ENCODE measurements around the gene DNTTIP2. TPM values are rescaled to one million over a fixed set of nuclear protein-coding genes. Genes with fewer than 3 reads are reported as not detected.

Gene DNTTIP2
- total and polyA plus RNA-seq, 8 donors, result 8.7 to 107 (median 45.6) TPM

- Histone ChIP-seq H3K36me3 (no peaks in the 10 kb centered on the region), H3K4me1 (peaks cover 0 to 13% (median 6%) of the 10 kb centered on the region in 4 donors), H3K4me3 (no peak overlapping the region), H3K9me3 (no peaks in the 10 kb centered on the region), H3K27me3 (no peaks in the 10 kb centered on the region), H3K27ac (no peak overlapping the region)
- TF ChIP-seq POLR2A (IDR thresholded peaks at IDR 0.05) (no peak), POLR2AphosphoS5 (IDR thresholded peaks at IDR 0.05) (no peak), EP300 (IDR thresholded peaks at IDR 0.05) (no peak)
- TF ChIP-seq, protein P1, sequence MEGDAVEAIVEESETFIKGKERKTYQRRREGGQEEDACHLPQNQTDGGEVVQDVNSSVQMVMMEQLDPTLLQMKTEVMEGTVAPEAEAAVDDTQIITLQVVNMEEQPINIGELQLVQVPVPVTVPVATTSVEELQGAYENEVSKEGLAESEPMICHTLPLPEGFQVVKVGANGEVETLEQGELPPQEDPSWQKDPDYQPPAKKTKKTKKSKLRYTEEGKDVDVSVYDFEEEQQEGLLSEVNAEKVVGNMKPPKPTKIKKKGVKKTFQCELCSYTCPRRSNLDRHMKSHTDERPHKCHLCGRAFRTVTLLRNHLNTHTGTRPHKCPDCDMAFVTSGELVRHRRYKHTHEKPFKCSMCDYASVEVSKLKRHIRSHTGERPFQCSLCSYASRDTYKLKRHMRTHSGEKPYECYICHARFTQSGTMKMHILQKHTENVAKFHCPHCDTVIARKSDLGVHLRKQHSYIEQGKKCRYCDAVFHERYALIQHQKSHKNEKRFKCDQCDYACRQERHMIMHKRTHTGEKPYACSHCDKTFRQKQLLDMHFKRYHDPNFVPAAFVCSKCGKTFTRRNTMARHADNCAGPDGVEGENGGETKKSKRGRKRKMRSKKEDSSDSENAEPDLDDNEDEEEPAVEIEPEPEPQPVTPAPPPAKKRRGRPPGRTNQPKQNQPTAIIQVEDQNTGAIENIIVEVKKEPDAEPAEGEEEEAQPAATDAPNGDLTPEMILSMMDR (IDR thresholded peaks at IDR 0.05), result no peak
- DNase-seq, result no peak
- 74 to 80% (median 78%) methylated on average over 10 of the region's 10 CpGs for WGBS, 5 donors
- intact Hi-C loops (cut with DNase I; ENCODE audit: low total_unique reads), result no loop called here
Observed at GRCh38 chr1:93820554-93821422, 58.2 kb downstream of the DNTTIP2 start.

- Histone ChIP-seq H3K27ac (no peak overlapping the region), H3K4me1 (peaks cover 0 to 22% (median 9%) of the 10 kb centered on the region in 4 donors), H3K36me3 (no peaks in the 10 kb centered on the region), H3K4me3 (no peak overlapping the region), H3K27me3 (no peaks in the 10 kb centered on the region), H3K9me3 (no peaks in the 10 kb centered on the region)
- TF ChIP-seq, protein P1 (IDR thresholded peaks at IDR 0.05), result no peak
- no peak for TF ChIP-seq EP300 (IDR thresholded peaks at IDR 0.05)
- intact Hi-C loops (cut with DNase I; ENCODE audit: low total_unique reads), result loop anchor here (10.0 kb wide), 1 partner anchor 384 kb away; no protein-coding TSS in a partner anchor
- DNase-seq, result no peak
Observed at GRCh38 chr1:93818570-93818959, 60.4 kb downstream of the DNTTIP2 start.

DNA sequence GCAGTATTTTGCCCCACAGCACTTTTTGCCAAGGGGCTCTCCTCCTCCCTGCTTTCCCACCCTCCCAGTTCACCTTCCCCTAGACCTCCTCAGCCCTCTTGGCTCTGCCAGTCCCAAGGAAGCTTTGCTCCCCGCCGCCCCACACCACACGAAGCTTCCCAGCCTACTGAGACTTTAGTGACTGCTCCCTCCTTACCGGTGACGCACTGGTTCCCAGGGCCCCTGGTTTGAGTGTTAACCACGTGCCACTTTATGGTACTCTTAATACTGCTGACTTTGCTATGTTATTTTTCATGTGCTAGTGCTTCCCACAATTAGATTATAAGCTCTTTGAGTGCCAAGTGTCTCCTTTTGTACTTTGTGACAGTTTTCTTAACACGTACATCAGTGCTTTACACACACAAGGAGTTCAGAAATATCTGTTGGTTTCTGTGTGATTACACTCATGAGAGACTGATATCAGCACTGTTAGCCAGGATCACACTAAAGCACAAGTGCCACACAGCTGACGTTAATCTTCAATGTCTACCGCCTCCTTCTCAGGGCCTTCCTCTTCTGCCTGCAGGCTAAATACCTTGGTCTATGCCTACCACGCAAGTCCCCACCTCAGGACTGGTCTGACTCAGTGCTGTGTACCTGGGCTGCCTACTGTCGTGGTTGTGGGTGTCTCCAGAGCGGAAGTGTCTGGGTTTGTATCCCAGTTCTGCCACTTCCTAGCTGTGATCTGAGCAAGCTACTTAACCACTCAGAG lies 61.0 kb downstream of the DNTTIP2 start:
- WGBS, 5 donors, result 77 to 86% (median 83%) methylated on average over 12 of the region's 12 CpGs
- Histone ChIP-seq H3K4me3 (no peak overlapping the region), H3K27ac (peak overlapping the region in 2 of 5 donors; percentile 3 to 41), H3K4me1 (peaks cover 0 to 28% (median 9%) of the 10 kb centered on the region in 4 donors), H3K27me3 (no peaks in the 10 kb centered on the region), H3K36me3 (no peaks in the 10 kb centered on the region), H3K9me3 (no peaks in the 10 kb centered on the region)
- intact Hi-C loops (cut with DNase I; ENCODE audit: low total_unique reads), result loop anchor here (10.0 kb wide), 1 partner anchor 383 kb away; no protein-coding TSS in a partner anchor
- no peak for DNase-seq
- no peak for TF ChIP-seq POLR2AphosphoS5 (IDR thresholded peaks at IDR 0.05)
- no peak for TF ChIP-seq EP300 (IDR thresholded peaks at IDR 0.05)
- TF ChIP-seq POLR2A (IDR thresholded peaks at IDR 0.05), result no peak
- TF ChIP-seq, protein P1 (IDR thresholded peaks at IDR 0.05), result no peak

DNA sequence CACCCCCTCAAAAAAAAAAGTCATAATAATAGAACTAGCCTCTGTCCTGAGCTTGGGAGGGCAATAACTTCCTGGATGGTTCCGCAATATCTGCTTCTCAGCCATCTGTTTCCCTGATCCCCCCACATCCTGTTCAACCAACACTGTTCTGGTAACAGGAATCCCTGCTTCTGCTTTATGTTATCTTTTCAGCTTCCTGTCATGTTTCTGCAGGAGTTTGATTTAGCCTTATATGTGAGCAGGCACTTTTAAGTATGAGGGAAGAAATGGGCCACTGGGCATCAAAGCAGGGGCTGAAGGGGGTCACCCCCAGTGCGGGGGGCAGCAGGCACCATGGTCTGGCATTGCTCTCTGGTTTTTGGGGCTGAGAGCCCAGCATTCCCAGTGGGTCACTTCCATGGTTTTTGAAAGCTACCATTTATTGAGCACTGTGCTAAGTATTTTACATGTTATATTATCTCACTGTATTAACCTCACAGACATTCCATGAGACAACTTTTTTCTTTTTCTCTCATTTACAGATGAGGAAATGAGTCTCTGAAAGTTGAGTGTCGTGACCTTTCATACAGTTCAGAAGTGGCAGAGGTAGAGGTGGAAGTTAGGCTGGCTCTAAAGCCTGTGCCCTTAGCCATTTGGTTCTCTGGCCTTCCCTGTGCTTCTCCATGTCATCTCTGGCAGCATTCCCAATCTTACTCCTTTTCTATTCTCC lies 61.9 kb downstream of the DNTTIP2 start:
- H3K27ac ChIP-seq, result peak overlapping the region in 3 of 5 donors; percentile 3 to 41 (median 26)
- TF ChIP-seq POLR2A (IDR thresholded peaks at IDR 0.05), result no peak
- TF ChIP-seq POLR2AphosphoS5 (IDR thresholded peaks at IDR 0.05), result peak in 1 of 3 donors; percentile 24
- TF ChIP-seq, protein P1 (IDR thresholded peaks at IDR 0.05), result no peak
- H3K27me3 ChIP-seq, result no peaks in the 10 kb centered on the region
- DNase-seq, result peak in 1 of 2 donors; percentile 75
- 33 to 59% (median 50%) methylated on average over 3 of the region's 3 CpGs for WGBS, 5 donors
- H3K9me3 ChIP-seq, result no peaks in the 10 kb centered on the region
- intact Hi-C loops (cut with DNase I; ENCODE audit: low total_unique reads), result loop anchor here (10.0 kb wide), 1 partner anchor 382 kb away; no protein-coding TSS in a partner anchor
- H3K4me3 ChIP-seq, result no peak overlapping the region
- H3K36me3 ChIP-seq, result no peaks in the 10 kb centered on the region
- H3K4me1 ChIP-seq, result peaks cover 0 to 29% (median 9%) of the 10 kb centered on the region in 4 donors

Data from stomach (tissue), 9 donors.